Spleen (tissue), 11 donors: ENCODE data around the gene CDKN1A. TPM values are rescaled to one million over a fixed set of nuclear protein-coding genes. Genes with fewer than 3 reads are reported as not detected.
A peak's percentile ranks its signal among the peaks of the same experiment; 100 is the strongest.

Source experiments
- DNase-seq: peaks from one replicate; pipeline ENCODE4 v3.0.0-alpha.2; 2020
- H3K27ac ChIP-seq, 8 donors: fragments of 200-600 bp; sonication (generic) in 7 of 8; 1 replicate in 4 of 8; 2 replicates in 4 of 8; pipeline versions ENCODE4 v1.5.0 to v1.8.0; 2016 to 2021; ENCODE audit warnings: inconsistent platforms in 4 of 8, mild to moderate bottlenecking in 4 of 8, moderate library complexity in 1 of 8
- H3K27me3 ChIP-seq, 7 donors: fragments of 200-600 bp; sonication (generic) in 6 of 7; replicated peaks in 1 of 7; 1 replicate in 4 of 7; 2 replicates in 3 of 7; pipeline versions ENCODE4 v1.5.0 to v1.8.0; 2016 to 2021; ENCODE audit warnings: inconsistent platforms in 3 of 7, mild to moderate bottlenecking in 1 of 7
- H3K36me3 ChIP-seq, 6 donors: fragments of 200-600 bp; sonication (generic) in 5 of 6; 1 replicate in 4 of 6; 2 replicates in 2 of 6; pipeline versions ENCODE4 v1.5.0 to v1.8.0; 2016 to 2021; ENCODE audit warnings: inconsistent platforms in 2 of 6
- H3K4me1 ChIP-seq, 6 donors: fragments of 200-600 bp; sonication (generic) in 5 of 6; 1 replicate in 3 of 6; 2 replicates in 3 of 6; pipeline versions ENCODE4 v1.5.0 to v1.8.0; 2016 to 2021; ENCODE audit warnings: inconsistent platforms in 3 of 6
- H3K4me3 ChIP-seq, 8 donors: fragments of 200-600 bp; sonication (generic) in 7 of 8; 1 replicate in 4 of 8; 2 replicates in 4 of 8; pipeline versions ENCODE4 v1.5.0 to v1.8.0; 2016 to 2021; ENCODE audit warnings: inconsistent platforms in 4 of 8, mild to moderate bottlenecking in 4 of 8, moderate library complexity in 2 of 8
- H3K9me3 ChIP-seq, 8 donors: fragments of 200-600 bp; sonication (generic) in 7 of 8; 1 replicate in 4 of 8; 2 replicates in 4 of 8; pipeline versions ENCODE4 v1.5.0 to v1.8.0; 2016 to 2021; ENCODE audit warnings: inconsistent platforms in 4 of 8
- CTCF ChIP-seq, 11 experiments: fragments of 200-600 bp in 7 of 11; fragments of 450-650 bp in 4 of 11; sonication (generic) in 4 of 11; IDR thresholded peaks in 8 of 11; conservative IDR thresholded peaks in 3 of 11; 1 replicate in 7 of 11; 2 replicates in 4 of 11; pipeline versions ENCODE4 v1.4.0 to v1.8.0; 2016 to 2021; ENCODE audit warnings: antibody characterized with exemption in 11 of 11, inconsistent platforms in 4 of 11, mild to moderate bottlenecking in 1 of 11
- POLR2A ChIP-seq, 3 donors: fragments of 450-650 bp; IDR thresholded peaks; one replicate each; pipeline ENCODE4 v1.5.1; 2017; ENCODE audit warnings: antibody characterized with exemption in 3 of 3, mild to moderate bottlenecking in 1 of 3
- POLR2AphosphoS5 ChIP-seq, 3 donors: sonication (generic); formaldehyde crosslinking; IDR thresholded peaks; one replicate each; pipeline ENCODE4 v1.5.1; 2017; ENCODE audit warnings: antibody characterized with exemption in 3 of 3
- WGBS, 5 donors: extraction: QIAGEN DNeasy Blood & Tissue Kit in 3 of 5; methylation state at CpG; one replicate each; pipeline versions ENCODE4 v1.1.5 to v1.1.7; 2013 to 2018; 5-methylcytosine and 5-hydroxymethylcytosine counted together
- intact Hi-C: fragments of 100-400 bp; cut with DNase I; formaldehyde crosslinking; loops from one replicate; pipeline ENCODE4 v1.15.0; 2023; ENCODE audit warnings: low total_unique reads
- polyA plus RNA-seq, 3 donors: library from polyadenylated mRNA; stranded (reverse); fragments of 200-250 nt; gene quantifications; one replicate each; pipeline ENCODE4 v1.2.1, GENCODE V29; 2013
- total RNA-seq, 7 donors: library from RNA; depleted of rRNA in 3 of 7; stranded (reverse); fragments of >200 nt in 3 of 7; fragmentation: NEBNext Ultra II Directional in 4 of 7; extraction: Animal tissue kit (Norgen Biotek cat#: 25700) in 4 of 7; gene quantifications; one replicate each; pipeline versions ENCODE4 v1.1.0 to v1.2.1, GENCODE V29; 2016 to 2021
- donor health status: healthy with polysubstance abuse.
- donor health status: DM: no; HTN: no; CAD: no; lungs with moderate emphysema.
- donor health status: DM: no; HTN: no; CAD: no.
- donor health status: Bipolar disorder and iron deficiency.
- donor health status: healthy.
- donor health status: DM: no; HTN: no; CAD: no.
- donor health status: DM: yes; HTN: yes; CAD: no.

The CDKN1A gene
- total and polyA plus RNA-seq, 10 donors = 10.7 to 58.5 (median 28.1) TPM

- 55 to 63% (median 62%) methylated on average over 13 of the region's 13 CpGs for WGBS, 5 donors
- H3K4me3 ChIP-seq = no peak overlapping the region
- H3K27ac ChIP-seq = no peak overlapping the region
- H3K4me1 ChIP-seq = peaks cover 0 to 62% (median 13%) of the 10 kb centered on the region in 6 donors
- TF ChIP-seq POLR2A (IDR thresholded peaks at IDR 0.05) (no peak), CTCF (IDR thresholded peaks at IDR 0.05 in 8 of 11, conservative IDR thresholded peaks at IDR 0.05 in 3 of 11) (peak in 7 of 11 experiments; percentile 39 to 64 (median 53))
- peaks cover 0 to 32% (median 0%) of the 10 kb centered on the region in 6 donors for H3K36me3 ChIP-seq
- intact Hi-C loops = no loop called here
- no peaks in the 10 kb centered on the region for H3K9me3 ChIP-seq
- peak; percentile 79 for DNase-seq
- no peaks in the 10 kb centered on the region for H3K27me3 ChIP-seq
Observed at GRCh38 chr6:36724514-36725390, 46.2 kb downstream of the CDKN1A start.

- TF ChIP-seq CTCF (IDR thresholded peaks at IDR 0.05 in 8 of 11, conservative IDR thresholded peaks at IDR 0.05 in 3 of 11) = no peak
- TF ChIP-seq POLR2AphosphoS5 (IDR thresholded peaks at IDR 0.05) = no peak
- TF ChIP-seq POLR2A (IDR thresholded peaks at IDR 0.05) = no peak
- H3K4me3 ChIP-seq = no peak overlapping the region
- no peak overlapping the region for H3K27ac ChIP-seq
- 86 to 93% (median 87%) methylated on average over 7 of the region's 7 CpGs for WGBS, 5 donors
- peaks cover 0 to 24% (median 0%) of the 10 kb centered on the region in 6 donors for H3K36me3 ChIP-seq
- peaks cover 0 to 54% (median 12%) of the 10 kb centered on the region in 6 donors for H3K4me1 ChIP-seq
- H3K9me3 ChIP-seq = no peaks in the 10 kb centered on the region
- intact Hi-C loops = no loop called here
- DNase-seq = peak; percentile 50
- H3K27me3 ChIP-seq = no peaks in the 10 kb centered on the region
Observed at GRCh38 chr6:36725581-36725980, 47.1 kb downstream of the CDKN1A start.

GRCh38 chr6:36727505-36728021 lies 49.0 kb downstream of the CDKN1A start:
- Histone ChIP-seq H3K27me3 (no peaks in the 10 kb centered on the region), H3K4me3 (no peak overlapping the region), H3K27ac (peak overlapping the region in 3 of 8 donors; percentile 15 to 37 (median 23)), H3K4me1 (peaks cover 0 to 53% (median 11%) of the 10 kb centered on the region in 6 donors), H3K9me3 (no peaks in the 10 kb centered on the region), H3K36me3 (peaks cover 0 to 19% (median 0%) of the 10 kb centered on the region in 6 donors)
- intact Hi-C loops = no loop called here
- WGBS, 5 donors = 76 to 93% (median 88%) methylated on average over 7 of the region's 7 CpGs
- DNase-seq = peak; percentile 69
- TF ChIP-seq CTCF (IDR thresholded peaks at IDR 0.05 in 8 of 11, conservative IDR thresholded peaks at IDR 0.05 in 3 of 11) (no peak), POLR2AphosphoS5 (IDR thresholded peaks at IDR 0.05) (no peak), POLR2A (IDR thresholded peaks at IDR 0.05) (no peak)
